ENCODE data around the gene C3.
"Not testable (repeated sequence)": the region's sequence is repeated elsewhere in the genome, so short reads cannot be mapped to it uniquely, and the experiment has no call there.

Gene C3

DNA sequence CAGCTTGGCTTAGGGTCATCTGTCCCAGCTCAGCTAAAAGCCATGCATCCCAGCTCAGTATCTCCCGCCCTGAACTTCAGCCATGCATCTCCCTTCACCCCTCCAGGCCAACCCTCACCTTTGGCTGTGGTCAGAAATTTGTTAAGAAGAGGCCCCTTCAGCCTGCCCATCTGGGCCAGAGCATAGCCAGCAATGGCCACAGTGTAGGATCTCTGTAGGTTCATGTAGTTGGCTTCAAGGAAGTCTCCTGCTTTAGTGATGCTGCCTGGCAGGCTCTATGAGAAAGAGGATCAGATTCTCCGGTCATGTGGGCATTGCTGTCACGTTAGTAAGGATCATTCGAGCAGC is 33.8 kb downstream of the C3 start:
- DNase-seq: no peak

DNA sequence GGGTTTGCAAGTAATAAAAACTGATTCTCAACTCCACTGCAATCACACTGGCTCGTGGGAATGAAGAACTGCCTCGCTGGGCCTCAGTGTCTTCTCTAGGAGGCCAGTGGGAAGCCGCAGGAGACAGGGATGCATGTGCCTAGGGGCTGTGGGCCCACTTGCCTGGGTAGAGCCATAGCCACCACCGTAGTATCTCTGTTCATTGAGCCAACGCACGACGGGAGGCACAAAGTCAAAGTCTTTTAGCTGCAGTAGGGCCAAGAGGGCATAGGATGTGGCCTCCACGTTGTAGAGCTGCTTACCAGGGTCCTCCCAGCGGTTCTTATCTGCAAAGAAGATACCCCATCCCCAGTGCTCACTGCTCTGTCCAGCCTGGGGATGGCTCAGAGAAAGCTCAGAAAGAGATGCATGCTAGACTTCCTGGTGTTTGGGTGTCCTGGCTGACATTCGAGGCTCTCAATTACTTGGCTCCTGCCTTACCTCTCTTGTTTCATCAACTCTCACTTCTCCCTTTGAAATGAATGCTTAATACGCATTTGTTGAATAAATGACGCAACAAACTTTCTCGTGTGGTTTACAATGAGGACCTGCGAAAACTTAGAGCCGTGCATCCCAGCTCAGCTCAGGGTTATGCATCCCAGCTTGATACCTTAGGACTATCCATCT is 34.4 kb downstream of the C3 start:
- DNase-seq: no peak

DNA sequence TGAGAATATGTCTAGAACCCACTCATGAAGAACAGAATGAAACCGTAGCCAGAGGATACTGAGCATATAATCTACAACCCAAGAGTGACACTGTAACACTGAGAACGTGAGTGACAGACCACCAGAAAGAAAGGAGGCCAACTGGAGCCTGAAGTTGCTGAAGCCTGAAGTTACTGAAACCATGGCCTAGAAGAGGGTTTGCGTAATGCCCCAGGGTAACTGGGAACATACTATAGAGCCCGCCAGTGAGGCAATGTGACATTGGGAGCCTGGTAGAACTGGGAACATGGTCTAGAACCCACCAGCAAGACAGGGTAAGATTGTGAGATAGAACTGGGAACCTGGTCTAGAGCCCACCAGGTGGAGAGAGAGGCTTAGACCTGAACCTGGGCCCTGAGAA is 35.0 kb downstream of the C3 start:
- DNase-seq: no peak

DNA sequence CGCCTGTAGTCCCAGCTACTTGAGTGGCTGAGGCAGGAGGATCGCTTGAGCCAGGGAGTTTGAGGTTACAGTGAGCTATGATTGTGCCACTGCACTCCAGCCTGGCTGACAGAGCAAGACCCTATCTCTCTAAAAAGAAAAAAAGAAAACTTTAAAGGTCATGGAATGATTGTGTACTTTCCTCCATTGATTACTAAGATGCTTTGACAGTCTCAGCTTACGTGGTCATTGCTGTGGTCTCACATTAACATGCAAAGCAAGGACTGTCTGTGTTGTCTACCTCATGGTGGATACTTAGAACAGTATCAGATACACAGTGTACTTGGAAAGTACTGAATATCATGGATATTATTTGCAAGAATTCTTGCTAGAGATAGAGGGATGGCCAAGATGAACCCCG is 36.5 kb downstream of the C3 start:
- DNase-seq: no peak

DNA sequence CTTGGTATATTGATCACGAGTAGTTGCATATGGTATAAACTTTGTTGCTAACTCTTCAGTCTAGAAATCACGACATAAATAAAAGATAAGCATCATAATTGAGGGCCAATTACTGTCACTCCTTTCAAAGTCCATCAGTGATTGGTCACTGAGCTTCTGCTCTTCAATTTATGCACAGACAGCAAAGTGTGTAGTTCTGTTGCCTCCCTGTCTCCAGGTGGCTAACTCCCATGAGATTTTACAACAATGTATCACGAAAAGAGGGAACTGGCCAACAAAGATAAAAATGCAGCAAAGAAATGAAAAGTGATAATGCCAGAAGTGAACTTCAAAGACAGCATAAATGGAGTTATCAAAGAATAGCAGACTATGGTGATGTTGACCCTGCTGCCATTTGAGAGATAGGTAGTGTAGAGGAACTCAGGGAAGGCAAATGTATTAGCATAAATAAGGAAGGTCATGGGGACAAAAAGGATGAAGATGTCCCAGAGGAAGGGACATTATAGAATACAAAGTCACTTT is 37.8 kb downstream of the C3 start:
- no peak for DNase-seq

DNA sequence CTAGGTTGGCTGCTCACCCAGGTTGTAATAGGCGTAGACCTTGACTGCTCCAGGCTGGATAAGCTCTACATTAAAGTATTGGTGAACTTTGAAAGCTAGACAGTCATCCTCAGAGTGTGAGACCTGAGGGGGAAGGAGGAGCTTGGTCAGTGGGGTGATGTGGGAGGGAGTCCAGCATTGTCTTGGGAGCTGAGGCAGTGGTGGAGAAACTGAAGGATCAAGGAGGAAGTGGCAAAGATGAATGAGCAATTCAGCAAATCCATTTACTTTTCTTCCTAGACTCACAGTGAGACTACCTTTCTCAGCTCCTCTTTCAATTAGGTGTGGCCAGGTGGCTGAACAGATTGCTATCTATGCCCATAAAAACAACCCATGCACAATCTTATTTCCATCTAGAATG is 40.3 kb downstream of the C3 start:
- no peak for DNase-seq

DNA sequence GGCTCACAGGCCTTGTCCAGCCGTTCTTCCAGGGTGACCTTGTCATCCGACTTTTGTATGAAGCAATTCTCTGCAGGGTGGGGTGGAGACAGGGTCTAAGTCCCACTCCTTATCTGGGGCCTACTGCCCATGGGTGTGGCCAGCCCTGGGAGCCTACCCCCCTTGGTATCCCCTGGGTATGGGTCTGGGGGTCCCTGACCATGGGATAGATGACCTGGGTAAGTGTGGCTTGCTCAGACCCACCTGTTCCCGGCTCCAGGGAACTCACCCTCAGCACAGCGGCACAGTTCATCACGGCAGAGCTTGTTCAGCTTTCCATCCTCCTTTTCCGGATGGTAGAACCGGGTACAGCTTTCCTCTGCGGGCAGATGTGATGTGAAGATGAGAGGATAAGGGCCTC is 41.3 kb downstream of the C3 start:
- no peak for DNase-seq

DNA sequence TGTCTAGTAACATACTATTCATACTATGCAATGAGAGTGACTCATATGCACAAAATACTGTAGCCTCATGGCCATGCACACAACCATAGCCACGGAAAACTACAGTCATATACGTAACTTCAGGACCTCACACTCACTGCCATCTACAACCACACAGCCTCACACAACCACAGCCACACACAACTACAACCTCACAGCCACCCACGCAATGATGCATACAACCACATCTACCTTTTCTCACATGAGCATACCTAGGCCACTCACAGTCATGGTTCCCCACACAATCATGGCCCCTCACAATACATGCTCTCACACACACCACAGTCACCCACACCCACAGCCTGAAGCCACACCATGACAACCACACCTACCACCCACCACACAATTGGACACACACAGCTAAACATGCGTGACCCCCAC is 41.8 kb downstream of the C3 start:
- DNase-seq: peak; percentile 84

DNA sequence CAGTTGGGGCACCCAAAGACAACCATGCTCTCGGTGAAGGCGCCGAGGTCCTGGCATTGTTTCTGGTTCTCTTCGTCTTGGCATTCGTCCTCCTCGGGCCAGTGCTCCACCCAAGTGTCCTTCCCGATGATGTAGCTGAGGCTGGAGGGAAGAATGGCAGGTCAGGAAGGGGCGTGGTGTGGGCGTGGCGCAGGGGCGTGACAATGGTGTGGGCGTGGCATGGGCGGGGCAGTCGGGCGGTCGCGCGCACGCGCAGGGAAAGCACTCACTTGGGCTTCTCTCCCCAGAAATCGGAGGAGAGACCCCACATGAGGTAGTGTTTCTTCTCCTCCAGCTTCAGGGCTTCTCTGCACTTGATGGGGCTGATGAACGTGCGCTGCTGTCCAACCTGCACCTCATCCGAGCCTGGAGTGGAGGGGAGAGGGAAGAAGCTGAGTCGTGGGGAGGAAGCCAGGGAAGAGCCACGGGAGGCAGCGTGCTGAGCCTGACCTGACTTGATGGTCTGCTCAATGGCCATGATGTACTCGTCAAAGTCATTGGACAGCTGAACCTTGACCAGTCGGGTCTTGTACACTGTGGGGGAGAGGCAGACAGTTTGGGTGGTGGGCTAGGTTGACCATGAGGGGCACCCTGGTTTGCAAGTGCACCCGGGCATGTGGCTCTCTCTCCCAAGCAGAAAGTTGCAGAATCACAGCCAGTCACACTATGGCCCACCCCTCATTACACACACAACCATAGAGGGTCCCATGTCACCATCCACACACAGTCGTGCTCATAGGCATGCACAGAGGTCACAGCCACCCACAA is 42.4 kb downstream of the C3 start:
- DNase-seq: peak; percentile 87

DNA sequence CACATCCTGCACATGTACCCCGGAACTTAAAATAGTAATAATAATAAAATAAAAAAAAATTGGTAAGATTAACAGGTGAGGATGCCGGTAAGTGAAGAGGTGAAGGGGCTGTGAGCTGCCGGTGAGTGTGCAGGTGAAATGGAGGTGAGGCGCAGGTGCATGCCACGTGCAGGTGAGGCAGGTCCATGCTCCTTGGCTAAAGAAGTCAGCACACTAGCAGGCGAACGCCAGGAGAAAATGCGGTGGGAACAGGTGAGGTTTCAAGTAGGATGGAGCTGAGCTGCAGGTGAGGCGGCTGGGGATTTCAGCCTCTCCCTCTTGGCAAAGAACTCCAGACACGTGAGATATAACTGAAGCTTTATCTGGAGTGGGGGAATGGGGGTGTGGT is 43.0 kb downstream of the C3 start:
- no peak for DNase-seq

DNA sequence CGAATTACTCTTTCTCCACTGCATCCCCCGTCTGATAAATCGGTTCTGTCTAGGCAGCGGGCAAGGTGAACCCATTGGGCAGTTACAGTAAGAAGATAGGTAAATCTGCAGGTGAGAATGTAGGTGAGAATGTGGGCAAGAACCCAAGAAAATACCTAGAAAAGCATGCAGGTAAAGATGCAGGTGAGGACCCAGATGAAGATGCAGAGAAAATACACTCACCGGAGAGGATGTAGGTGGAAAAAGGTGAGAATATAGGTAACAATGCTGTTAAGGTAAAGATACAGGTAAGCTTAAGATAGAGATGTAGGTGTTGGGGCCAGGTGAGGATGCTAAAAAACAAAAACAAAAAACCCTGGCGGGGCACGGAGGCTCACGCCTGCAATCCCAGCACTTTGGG is 44.2 kb downstream of the C3 start:
- no peak for DNase-seq

DNA sequence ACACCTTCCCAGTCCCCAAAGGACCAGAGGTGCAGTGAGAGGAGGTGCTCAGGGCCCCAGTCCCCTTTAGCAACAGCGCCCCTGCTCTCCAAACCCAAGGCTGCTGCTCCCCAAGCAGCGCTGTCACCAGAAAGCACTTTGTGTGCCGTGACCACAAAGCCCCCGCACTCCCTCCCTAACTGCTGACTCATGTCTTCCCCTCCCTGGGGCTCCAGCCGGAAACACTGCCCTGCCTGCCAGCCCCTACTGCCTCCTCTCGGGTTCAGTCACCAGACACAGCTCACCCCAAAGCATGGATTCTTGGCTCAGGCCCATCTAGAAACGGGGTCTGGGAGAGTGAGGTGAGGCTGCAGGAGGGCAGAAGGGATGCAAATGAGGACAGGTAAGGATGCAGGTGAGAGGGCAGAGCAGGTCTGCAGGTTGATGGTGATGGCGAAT is 45.6 kb downstream of the C3 start:
- peak; percentile 94 for DNase-seq

DNA sequence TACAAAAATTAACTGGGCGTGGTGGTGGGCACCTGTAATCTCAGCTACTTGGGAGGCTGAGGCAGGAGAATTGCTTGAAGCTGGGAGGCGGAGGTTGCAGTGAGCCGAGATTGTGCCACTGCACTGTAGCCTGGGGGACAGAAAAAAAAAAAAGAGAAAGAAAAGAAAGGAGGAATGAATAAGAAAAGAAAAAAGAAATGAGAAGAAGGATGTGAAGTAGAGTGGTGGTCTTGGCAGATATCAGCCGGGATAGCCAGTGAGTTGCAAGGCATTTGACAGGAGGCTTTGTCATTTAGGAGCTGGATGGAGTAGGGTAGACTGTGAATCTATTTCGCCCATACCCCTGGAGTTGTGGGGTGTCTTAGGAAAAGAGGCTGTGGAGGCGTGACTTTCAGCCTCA is 46.0 kb downstream of the C3 start:
- DNase-seq: not testable (repeated sequence)

DNA sequence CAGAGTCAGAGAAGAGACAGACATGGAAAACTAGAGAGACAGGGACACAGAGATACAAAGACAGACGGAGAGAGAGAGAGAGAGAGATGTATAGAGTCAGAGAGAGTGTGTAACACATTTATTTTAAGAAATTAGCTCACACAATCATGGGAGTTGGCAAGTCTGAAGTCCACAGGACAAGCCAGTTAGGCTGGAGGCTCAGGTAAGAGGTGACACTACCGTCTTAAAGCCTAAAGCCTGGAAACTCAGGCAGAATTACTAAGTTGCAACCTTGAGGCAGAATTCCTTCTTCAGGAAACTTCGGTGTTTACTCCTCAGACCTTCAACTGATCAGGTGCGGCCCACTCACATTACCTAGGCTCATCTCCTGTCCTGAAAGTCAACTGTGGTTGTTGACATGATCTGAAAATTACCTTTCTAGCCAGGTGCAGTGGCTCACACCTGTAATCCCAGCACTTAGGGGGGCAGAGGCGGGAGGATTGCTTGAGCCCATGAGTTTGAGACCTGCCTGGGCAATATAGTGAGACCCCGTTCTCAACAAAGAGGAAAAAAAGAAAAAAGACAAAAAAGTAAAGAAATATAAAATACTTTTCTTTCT is 47.7 kb downstream of the C3 start:
- DNase-seq: no peak

DNA sequence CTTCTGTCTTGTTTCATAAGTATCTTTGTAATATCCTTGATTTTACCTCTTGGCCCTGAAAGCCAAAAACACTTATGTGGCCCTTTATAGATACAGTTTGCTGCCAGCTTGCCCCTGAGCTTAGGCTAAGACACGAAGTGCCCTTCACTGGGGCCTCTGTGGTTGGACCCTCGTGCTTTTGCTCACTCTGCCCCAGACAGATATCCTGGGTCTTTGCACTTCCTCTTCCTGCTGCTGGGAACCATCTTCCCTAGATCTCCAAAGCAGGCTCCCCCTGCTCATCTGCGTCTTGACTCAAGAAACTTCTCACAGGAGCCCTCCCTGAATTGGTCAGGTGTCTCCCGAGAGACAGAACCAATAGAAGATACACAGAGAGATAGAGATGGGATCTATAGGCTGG is 48.5 kb downstream of the C3 start:
- DNase-seq: no peak

DNA sequence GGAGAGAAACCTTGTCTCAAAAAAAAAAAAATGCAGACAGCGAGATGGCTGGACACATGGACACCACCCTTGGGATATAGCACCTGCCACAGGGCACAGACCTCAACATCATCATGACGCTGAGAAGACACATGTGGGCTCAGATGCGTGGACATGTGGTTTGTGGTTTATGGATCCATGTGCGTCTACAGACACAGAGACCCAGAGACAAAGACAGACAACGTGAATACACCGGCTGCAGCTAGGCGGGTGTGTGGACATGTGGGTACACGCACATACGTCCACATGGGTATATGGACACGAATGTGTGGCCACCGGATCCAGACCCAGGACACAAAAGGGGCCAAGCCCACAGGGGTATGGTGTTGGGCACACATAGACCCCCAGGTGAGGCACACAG is 51.8 kb downstream of the C3 start:
- peak; percentile 61 for DNase-seq

DNA sequence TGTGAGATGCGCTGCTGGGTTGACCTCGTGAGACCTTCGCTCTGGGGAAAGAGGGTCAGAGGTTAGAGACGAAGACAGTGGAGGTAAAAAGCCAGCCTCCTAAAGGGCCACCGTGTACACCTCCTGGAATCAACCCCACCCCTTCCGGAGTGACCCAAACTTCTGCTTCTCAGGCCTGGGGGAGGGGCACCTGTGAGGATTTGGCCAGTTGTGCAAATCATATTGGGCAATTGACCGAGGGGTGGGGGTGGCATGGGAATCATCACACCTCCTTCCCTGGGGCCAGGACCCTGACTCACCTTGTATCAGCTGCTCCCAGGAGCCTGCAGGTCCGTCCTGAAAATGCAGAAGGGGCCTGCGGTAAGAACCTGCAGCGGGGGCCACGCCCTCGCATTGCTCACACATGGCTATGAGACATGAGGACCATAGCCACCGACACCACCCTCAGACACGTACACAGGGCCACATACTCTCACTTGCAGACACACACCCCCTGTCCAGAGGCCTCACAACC is 53.3 kb downstream of the C3 start:
- DNase-seq: peak; percentile 74

DNA sequence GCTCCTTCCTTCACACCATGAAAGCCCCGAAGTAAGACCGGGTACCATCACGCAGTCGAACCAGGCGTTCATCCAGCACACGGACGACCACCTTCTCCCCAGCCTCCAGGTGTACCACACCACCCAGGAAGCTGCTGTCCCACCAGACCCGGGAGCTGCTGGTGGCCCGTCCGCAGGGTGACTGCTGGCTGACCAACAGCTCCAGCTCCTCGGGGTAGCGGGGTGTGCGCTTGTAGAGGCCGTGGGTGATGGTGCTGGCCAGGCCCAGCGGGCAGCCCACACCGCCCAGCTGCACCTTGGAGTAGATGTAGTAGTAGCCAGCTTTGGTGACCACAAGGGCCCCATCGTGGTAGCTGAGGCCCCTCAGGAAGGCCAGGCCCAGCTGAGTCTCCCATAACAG is 55.5 kb downstream of the C3 start:
- DNase-seq: no peak

DNA sequence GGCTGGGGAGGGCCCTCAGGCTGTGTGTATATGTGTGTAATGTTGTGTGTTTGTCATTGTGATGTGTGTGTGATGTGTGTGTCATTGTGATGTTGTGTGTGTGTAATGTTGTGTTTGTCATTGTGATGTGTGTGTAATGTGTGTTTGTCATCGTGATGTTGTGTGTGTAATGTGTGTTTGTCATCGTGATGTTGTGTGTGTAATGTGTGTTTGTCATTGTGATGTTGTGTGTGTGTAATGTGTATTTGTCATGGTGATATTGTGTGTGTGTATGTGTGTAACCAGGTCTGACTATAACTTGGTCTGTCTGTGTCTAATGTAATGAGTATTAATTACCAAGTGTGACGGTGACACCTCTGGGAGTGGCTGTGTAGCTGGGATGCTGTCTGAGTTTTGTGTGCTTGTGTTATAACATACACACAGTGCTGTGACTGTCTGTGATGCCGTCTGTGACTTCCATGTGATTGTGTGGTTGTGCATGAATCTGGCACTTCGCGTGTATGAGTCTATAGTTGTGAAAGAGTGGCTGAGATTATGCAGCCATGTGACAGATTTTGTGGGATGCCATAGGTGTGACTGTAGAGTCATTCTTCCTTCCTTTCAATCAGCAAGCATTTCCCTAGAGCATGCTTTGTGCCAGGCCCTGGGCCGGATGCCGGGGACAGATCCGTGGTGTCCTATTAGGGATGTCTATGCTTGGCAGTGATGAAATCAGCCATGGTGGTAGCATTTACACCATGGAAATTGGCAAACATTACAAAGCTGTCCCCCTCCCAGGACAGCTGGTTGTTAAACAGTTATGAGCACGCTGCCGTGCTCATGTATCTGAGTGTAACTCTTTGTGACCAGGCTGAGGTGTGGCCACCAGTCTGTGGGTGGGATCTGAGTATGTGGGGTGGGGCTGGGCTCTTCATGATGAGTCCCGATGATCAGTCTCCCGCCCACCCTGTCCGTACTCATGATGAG is 56.9 kb downstream of the C3 start:
- DNase-seq: peak; percentile 73

DNA sequence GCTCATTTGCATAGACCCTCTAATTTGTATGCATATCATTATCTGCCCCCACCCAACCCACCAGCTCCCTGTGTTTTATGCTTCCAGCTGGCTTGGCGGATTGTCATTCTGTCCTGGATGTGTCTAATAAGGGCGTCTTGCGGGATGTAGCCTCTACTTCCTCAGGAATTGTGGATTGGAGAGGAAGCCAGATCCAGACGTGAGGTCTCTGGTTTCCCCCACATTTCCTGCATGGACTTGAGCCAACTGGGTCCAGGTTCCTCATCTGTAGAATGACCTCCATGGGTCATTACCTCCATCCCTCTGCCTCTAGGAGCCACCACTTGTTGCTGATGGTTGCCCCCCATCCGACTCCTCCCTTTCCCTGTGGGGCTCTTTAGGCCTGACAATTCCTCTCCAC is 57.7 kb downstream of the C3 start:
- DNase-seq: no peak

DNA sequence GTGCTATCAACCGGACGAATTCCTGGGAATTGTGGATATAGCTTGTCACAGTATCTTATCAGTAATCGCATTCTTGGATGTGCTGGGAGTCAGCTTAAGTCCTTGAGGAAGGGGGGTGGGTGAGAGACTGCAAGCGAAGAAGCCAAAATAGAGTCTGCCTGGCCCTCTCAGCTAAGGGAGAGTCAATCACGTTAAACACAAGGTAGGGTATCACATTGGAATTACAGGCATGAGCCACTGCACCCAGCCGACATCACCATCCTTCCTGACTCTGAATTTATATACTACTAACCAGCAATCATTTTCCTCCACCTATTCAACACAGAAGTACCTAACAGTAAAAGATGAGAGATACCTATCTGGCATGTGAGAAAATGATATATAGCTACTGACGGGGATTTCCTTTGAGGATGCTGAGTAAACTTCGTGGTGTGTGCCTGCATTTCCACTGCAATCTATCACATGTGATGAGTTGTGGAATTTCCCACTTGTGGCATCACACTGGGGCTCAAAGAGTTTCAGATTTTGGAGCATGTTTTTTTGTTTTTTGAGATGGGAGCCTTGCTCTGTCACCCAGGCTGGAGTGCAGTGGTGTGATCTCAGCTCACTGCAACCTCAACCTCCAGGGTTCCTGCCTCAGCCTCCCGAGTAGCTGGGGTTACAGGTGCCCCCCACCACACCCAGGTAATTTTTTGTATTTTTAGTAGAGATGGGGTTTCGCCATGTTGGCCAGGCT is 58.8 kb downstream of the C3 start:
- DNase-seq: peak; percentile 70

DNA sequence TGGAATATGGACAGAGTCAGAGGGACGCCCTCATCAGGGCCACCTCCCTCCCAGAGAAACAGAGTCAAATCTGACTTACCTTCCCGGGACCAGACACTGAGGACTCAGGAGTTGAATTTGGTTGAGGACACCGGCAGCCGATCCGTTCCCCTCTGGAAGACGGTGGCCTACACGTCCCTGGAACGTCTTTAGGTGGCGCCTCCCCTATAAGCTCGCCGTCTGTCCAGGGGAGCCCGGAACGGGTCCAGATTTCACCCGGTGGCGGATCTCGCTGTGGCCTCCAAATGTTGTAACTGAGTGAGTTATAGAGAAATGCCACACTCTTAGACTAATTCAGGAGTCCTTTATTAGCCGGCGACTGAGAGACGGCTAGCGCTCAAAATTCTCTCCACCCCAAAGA is 59.5 kb downstream of the C3 start:
- no peak for DNase-seq
